Activated CD4-positive, alpha-beta T cell treated with anti-CD3 and anti-CD28 coated beads, Interleukin-2, amount 10 ng/mL, durations not matched to agents 24 days and 14 days (primary cell): ENCODE data around the gene CNKSR2. TPM values are rescaled to one million over a fixed set of nuclear protein-coding genes. Genes with fewer than 3 reads are reported as not detected.

Source experiments
- DNase-seq: peaks from one replicate; pipeline ENCODE4 v3.0.0; 2022
- H3K27ac Mint-ChIP-seq: one replicate; pipeline ENCODE4 v1.8.0; 2022; ENCODE audit warnings: mild to moderate bottlenecking, mixed read lengths
- H3K27me3 Mint-ChIP-seq: one replicate; pipeline ENCODE4 v1.8.0; 2022; ENCODE audit warnings: mixed read lengths
- H3K36me3 Mint-ChIP-seq: one replicate; pipeline ENCODE4 v1.8.0; 2022; ENCODE audit warnings: low read depth, mild to moderate bottlenecking, mixed read lengths
- H3K4me1 Mint-ChIP-seq: one replicate; pipeline ENCODE4 v1.8.0; 2021; ENCODE audit warnings: mixed read lengths
- H3K4me3 Mint-ChIP-seq: one replicate; pipeline ENCODE4 v1.8.0; 2022; ENCODE audit warnings: mild to moderate bottlenecking, moderate library complexity, mixed read lengths
- H3K9me3 Mint-ChIP-seq: one replicate; pipeline ENCODE4 v1.8.0; 2021; ENCODE audit warnings: mixed read lengths
- intact Hi-C: fragments of 100-400 bp; cut with micrococcal nuclease; formaldehyde crosslinking; loops from one replicate; pipeline ENCODE4 v1.15.1; 2023
- total RNA-seq: library from RNA; stranded (reverse); gene quantifications from 2 replicates; pipeline ENCODE4 v1.2.3, GENCODE V29; 2022

CNKSR2 gene
- total RNA-seq, result 7.1 and 10.2 TPM in 2 replicates

- Mint-ChIP-seq H3K27me3 (peaks cover 5% of the 10 kb centered on the region), H3K36me3 (no peaks in the 10 kb centered on the region), H3K4me3 (peak within 1 kb of the TSS; percentile 94), H3K4me1 (peaks cover 13% of the 10 kb centered on the region), H3K27ac (peak within 1 kb of the TSS; percentile 83), H3K9me3 (no peaks in the 10 kb centered on the region)
- DNase-seq, result peak; percentile 90
- intact Hi-C loops, result loop anchor here (10.0 kb wide), 4 partner anchors 60 to 1110 kb away; partner anchors contain the start of genes MBTPS2 and RPS6KA3
Measured at GRCh38 chrX:21374163-21374993, at the start of gene CNKSR2. Gene CNKSR2 (plus strand): TSS chrX:21374418. CDS start chrX:21374898, 480 bp downstream.

DNA sequence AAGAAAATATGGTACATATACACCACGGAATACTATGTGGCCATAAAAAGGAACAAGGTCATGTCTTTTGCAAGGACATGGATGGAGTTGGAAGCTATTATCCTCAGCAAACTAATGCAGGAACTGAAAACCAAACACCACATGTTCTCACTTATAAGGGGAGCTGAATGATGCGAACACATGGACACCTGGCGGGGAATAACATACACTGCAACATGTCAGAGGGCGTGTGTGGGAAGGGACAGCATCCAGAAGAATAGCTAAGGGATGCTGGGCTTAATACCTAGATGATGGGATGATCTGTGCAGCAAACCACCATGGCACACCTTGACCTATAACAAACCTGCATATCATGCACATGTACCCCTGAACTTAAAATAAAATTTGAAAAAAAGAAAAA, 19.5 kb upstream of the CNKSR2 start:
- H3K27ac Mint-ChIP-seq, result no peak overlapping the region
- intact Hi-C loops, result no loop called here
- peaks cover 16% of the 10 kb centered on the region for H3K9me3 Mint-ChIP-seq
- no peaks in the 10 kb centered on the region for H3K27me3 Mint-ChIP-seq
- no peaks in the 10 kb centered on the region for H3K4me1 Mint-ChIP-seq
- DNase-seq, result no peak
- H3K4me3 Mint-ChIP-seq, result no peak overlapping the region
- no peaks in the 10 kb centered on the region for H3K36me3 Mint-ChIP-seq

DNA sequence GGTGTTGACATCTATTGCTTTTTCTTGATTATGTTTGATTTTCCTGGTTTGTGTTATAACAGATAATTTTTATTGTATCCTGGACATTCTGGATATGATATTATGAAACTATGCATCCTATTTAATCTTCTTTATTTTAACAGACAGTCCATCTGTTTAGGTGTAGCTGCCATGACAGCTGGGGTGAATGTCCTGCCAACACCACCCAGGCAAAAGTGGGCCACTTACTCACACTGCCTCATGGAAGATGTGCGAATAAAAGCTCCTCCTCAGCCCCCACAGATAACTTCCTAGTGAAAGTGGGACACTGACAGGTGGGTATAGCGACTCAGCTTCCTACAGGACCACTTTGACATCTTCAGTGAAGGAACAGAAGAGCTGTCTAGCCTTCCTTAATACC, 18.4 kb upstream of the CNKSR2 start:
- no peak overlapping the region for H3K4me3 Mint-ChIP-seq
- H3K4me1 Mint-ChIP-seq, result no peaks in the 10 kb centered on the region

GRCh38 chrX:21369613-21370012, 4.6 kb upstream of the CNKSR2 start:
- H3K4me1 Mint-ChIP-seq, result peaks cover 2% of the 10 kb centered on the region
- H3K27me3 Mint-ChIP-seq, result peaks cover 5% of the 10 kb centered on the region
- H3K9me3 Mint-ChIP-seq, result no peaks in the 10 kb centered on the region
- no peak overlapping the region for H3K27ac Mint-ChIP-seq
- H3K4me3 Mint-ChIP-seq, result no peak overlapping the region
- intact Hi-C loops, result loop anchor here (10.0 kb wide), 4 partner anchors 65 to 1105 kb away; partner anchors contain the start of genes MBTPS2 and RPS6KA3
- H3K36me3 Mint-ChIP-seq, result no peaks in the 10 kb centered on the region
- no peak for DNase-seq

More for the DNA sequence above, 18.4 kb upstream of the CNKSR2 start:
- Mint-ChIP-seq H3K27ac (no peak overlapping the region), H3K9me3 (peaks cover 12% of the 10 kb centered on the region), H3K27me3 (no peaks in the 10 kb centered on the region), H3K36me3 (no peaks in the 10 kb centered on the region)
- DNase-seq, result no peak
- intact Hi-C loops, result no loop called here

- H3K27ac Mint-ChIP-seq, result no peak overlapping the region
- peaks cover 10% of the 10 kb centered on the region for H3K4me1 Mint-ChIP-seq
- no peak for DNase-seq
- H3K4me3 Mint-ChIP-seq, result peak overlapping the region; percentile 66
- intact Hi-C loops, result loop anchor here (10.0 kb wide), 4 partner anchors 62 to 1108 kb away; partner anchors contain the start of genes MBTPS2 and RPS6KA3
- H3K27me3 Mint-ChIP-seq, result peaks cover 5% of the 10 kb centered on the region
- H3K36me3 Mint-ChIP-seq, result no peaks in the 10 kb centered on the region
- H3K9me3 Mint-ChIP-seq, result no peaks in the 10 kb centered on the region
Measured at GRCh38 chrX:21373001-21373400, 1.2 kb upstream of the CNKSR2 start.

DNA sequence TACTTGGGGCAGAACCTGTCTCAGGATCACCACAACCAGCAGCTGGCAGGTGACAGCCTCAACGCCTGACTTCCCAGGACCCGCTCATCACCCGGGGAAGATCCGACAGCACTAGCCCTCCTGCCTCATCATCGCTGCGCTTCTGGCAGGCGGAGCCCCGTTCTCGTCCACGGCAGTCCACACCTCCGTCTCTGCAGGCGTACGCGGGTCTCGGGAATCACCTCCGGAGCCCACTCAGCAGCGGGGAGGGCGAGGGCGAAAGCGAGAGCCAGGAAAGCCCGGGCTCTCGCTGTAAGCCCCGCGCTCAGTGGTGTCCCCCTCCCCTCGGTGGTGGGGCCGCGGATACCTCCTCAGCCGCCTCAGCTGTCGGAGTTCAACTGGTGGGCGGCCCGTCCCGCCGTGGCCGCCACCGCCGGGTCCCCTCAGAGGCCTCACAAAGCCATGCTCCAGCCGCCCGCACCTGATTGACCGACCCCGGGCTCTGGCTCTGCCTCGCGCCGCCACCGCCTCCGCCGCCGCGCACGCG, 518 bp upstream of the CNKSR2 start:
- intact Hi-C loops, result loop anchor here (10.0 kb wide), 4 partner anchors 61 to 1109 kb away; partner anchors contain the start of genes MBTPS2 and RPS6KA3
- Mint-ChIP-seq H3K4me3 (peak overlapping the region; percentile 75), H3K4me1 (peaks cover 10% of the 10 kb centered on the region), H3K9me3 (no peaks in the 10 kb centered on the region), H3K27me3 (peaks cover 5% of the 10 kb centered on the region), H3K36me3 (no peaks in the 10 kb centered on the region), H3K27ac (peak overlapping the region; percentile 58)
- DNase-seq, result peak; percentile 71

DNA sequence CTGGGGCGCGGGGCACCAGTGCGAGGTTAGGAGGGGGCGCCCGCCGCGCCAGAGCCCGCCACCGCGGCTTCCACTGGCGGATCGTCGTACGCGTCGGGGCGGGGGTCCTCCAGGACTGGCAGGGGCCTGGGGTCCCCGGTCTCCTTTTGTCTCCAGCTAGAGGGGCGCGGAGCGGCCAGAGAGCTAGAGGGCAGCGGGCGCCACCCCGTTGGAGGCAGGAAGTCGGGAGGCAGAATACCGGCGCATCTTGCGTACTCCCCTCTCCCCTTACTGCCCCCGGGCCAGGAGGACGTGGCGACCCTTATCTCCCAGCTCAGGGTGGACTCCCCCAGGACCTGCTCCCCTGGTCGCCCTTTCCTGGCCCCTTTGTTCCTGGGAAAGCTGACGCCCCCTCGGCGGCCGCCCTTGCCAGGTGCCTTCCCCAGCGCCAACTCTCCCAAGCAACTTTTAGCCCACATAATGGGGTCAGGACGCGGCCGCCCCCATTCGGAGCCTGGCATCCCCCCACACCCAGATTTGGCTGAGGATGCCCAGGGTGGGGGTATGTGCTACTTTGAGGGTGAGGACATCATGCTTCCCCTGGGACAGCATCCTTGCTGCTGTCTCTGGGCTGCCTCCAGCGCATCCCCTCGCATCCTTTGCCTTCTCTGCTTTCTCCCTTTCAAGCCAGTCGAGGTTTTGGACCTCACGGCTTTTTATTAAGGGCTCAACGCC, 933 bp downstream of the CNKSR2 start:
- Mint-ChIP-seq H3K36me3 (no peaks in the 10 kb centered on the region), H3K27me3 (peaks cover 5% of the 10 kb centered on the region), H3K9me3 (no peaks in the 10 kb centered on the region), H3K27ac (peak overlapping the region; percentile 83), H3K4me3 (peak overlapping the region; percentile 94), H3K4me1 (peaks cover 13% of the 10 kb centered on the region)
- peak; percentile 64 for DNase-seq
- intact Hi-C loops, result loop anchor here (10.0 kb wide), 4 partner anchors 60 to 1110 kb away; partner anchors contain the start of genes MBTPS2 and RPS6KA3

GRCh38 chrX:21375708-21376009, 1.4 kb downstream of the CNKSR2 start:
- Mint-ChIP-seq H3K36me3 (no peaks in the 10 kb centered on the region), H3K4me1 (peaks cover 13% of the 10 kb centered on the region), H3K4me3 (peak overlapping the region; percentile 94), H3K9me3 (no peaks in the 10 kb centered on the region), H3K27ac (no peak overlapping the region), H3K27me3 (peaks cover 5% of the 10 kb centered on the region)
- DNase-seq, result peak; percentile 53
- intact Hi-C loops, result loop anchor here (10.0 kb wide), 4 partner anchors 59 to 1111 kb away; partner anchors contain the start of genes MBTPS2 and RPS6KA3

- Mint-ChIP-seq H3K9me3 (no peaks in the 10 kb centered on the region), H3K36me3 (no peaks in the 10 kb centered on the region), H3K27me3 (peaks cover 3% of the 10 kb centered on the region), H3K4me1 (peaks cover 13% of the 10 kb centered on the region), H3K27ac (no peak overlapping the region), H3K4me3 (peak overlapping the region; percentile 94)
- DNase-seq, result no peak
- intact Hi-C loops, result loop anchor here (10.0 kb wide), 4 partner anchors 58 to 1112 kb away; partner anchors contain the start of genes MBTPS2 and RPS6KA3
Measured at GRCh38 chrX:21376636-21377035, 2.4 kb downstream of the CNKSR2 start.

DNA sequence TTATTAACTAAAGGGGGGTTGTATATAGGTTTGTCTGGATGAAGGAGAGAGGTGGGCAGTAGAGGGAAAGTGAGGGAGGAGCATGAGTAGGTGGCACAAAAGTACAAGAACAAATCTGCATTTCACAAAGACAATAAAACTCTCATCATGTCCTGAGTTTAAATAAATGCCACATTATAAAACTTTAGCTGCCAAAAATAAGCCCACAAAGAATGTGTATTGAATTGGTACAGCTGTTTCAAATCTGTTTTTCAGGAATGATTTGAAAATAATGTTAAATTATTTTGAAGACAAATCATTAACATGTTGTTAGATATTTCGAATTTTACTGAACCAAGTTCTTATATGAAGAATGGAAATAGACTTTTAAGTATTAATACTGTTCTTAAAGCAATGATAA, 5.8 kb downstream of the CNKSR2 start:
- no peak overlapping the region for H3K27ac Mint-ChIP-seq
- H3K36me3 Mint-ChIP-seq, result no peaks in the 10 kb centered on the region
- intact Hi-C loops, result loop anchor here (10.0 kb wide), 4 partner anchors 55 to 1115 kb away; partner anchors contain the start of genes MBTPS2 and RPS6KA3
- no peaks in the 10 kb centered on the region for H3K27me3 Mint-ChIP-seq
- no peak overlapping the region for H3K4me3 Mint-ChIP-seq
- peaks cover 11% of the 10 kb centered on the region for H3K4me1 Mint-ChIP-seq
- H3K9me3 Mint-ChIP-seq, result no peaks in the 10 kb centered on the region
- no peak for DNase-seq

- Mint-ChIP-seq H3K27me3 (no peaks in the 10 kb centered on the region), H3K9me3 (no peaks in the 10 kb centered on the region), H3K27ac (no peak overlapping the region), H3K4me3 (no peak overlapping the region), H3K36me3 (no peaks in the 10 kb centered on the region), H3K4me1 (peaks cover 3% of the 10 kb centered on the region)
- intact Hi-C loops, result no loop called here
- no peak for DNase-seq
Measured at GRCh38 chrX:21382715-21383114, 8.5 kb downstream of the CNKSR2 start.

- no peak overlapping the region for H3K4me3 Mint-ChIP-seq
- no peaks in the 10 kb centered on the region for H3K9me3 Mint-ChIP-seq
- H3K36me3 Mint-ChIP-seq, result peaks cover 2% of the 10 kb centered on the region
- peaks cover 3% of the 10 kb centered on the region for H3K4me1 Mint-ChIP-seq
- H3K27ac Mint-ChIP-seq, result no peak overlapping the region
- intact Hi-C loops, result no loop called here
- DNase-seq, result no peak
- H3K27me3 Mint-ChIP-seq, result no peaks in the 10 kb centered on the region
Measured at GRCh38 chrX:21383546-21383945, 9.3 kb downstream of the CNKSR2 start.

- H3K9me3 Mint-ChIP-seq, result no peaks in the 10 kb centered on the region
- DNase-seq, result no peak
- intact Hi-C loops, result no loop called here
- no peaks in the 10 kb centered on the region for H3K4me1 Mint-ChIP-seq
- no peak overlapping the region for H3K4me3 Mint-ChIP-seq
- H3K27me3 Mint-ChIP-seq, result no peaks in the 10 kb centered on the region
- H3K27ac Mint-ChIP-seq, result no peak overlapping the region
- H3K36me3 Mint-ChIP-seq, result peaks cover 2% of the 10 kb centered on the region
Measured at GRCh38 chrX:21384178-21384577, 10.0 kb downstream of the CNKSR2 start.
